Stimulated activated CD8-positive, alpha-beta memory T cell treated with anti-CD3 and anti-CD28 coated beads, Interleukin-12 subunit alpha, Interleukin-12 subunit beta, amount 100 ng/mL, for 24 hours (primary cell): ENCODE measurements around the gene CCNB1.
"Not testable (repeated sequence)": the region's sequence is repeated elsewhere in the genome, so short reads cannot be mapped to it uniquely, and the experiment has no call there.

Experiments used
- DNase-seq: peaks from one replicate; pipeline ENCODE4 v3.0.0-alpha.2; 2020; ENCODE audit errors: extremely low read depth

The CCNB1 gene

DNA sequence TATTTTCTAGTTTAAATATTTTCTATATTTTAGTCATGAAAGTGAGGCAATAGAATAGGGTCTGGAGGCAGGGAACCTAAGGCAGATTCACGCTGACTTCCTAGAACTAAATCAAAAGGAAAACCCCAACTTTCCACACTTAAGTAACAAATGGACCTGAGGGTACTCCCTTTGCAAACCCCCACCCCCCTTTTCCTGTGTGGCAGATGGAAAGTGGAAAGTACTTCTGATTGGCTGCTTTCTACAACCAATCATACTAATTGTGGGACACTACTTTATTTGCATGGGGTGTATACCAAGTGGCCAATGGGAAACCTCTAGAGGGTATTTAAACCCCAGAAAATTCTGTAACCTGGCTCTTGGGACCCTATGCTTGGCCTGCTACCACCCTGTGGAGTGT lies 17.7 kb downstream of the CCNB1 start:
- no peak for DNase-seq

DNA sequence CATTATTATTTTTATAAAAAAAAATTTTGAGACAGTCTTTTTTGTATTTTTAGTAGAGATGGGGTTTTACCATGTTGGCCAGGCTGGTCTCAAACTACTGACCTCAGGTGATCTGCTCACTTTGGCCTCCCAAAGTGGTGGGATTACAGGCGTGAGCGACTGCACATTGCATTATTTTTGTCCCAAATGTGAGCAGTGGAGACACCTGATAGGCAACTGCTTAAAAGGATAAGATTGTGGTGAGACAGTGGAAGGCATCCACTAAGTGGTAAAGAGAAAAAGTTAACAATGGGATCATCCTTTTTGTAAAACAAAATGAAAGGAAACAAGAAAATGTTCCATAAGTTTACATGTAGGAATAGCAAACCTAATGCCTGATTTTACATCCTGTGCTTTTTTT lies 20.4 kb downstream of the CCNB1 start:
- DNase-seq, result no peak

DNA sequence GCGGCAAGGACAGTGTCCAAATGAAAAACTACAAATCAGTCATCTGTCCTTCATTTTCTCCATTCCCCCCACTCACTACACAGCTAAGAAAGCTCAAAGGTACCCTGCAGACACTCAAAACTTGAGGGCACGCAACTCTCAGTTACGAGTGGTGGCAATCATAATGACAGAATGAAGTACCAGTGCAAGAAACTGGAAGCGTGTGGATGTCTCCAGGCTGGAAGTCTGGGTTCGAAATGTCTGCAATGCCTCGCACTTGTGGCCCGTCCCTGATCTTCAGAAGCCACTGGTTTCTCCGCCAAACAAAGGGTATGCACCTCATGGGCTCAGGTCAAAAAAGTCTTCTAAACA lies 21.8 kb downstream of the CCNB1 start:
- no peak for DNase-seq

DNA sequence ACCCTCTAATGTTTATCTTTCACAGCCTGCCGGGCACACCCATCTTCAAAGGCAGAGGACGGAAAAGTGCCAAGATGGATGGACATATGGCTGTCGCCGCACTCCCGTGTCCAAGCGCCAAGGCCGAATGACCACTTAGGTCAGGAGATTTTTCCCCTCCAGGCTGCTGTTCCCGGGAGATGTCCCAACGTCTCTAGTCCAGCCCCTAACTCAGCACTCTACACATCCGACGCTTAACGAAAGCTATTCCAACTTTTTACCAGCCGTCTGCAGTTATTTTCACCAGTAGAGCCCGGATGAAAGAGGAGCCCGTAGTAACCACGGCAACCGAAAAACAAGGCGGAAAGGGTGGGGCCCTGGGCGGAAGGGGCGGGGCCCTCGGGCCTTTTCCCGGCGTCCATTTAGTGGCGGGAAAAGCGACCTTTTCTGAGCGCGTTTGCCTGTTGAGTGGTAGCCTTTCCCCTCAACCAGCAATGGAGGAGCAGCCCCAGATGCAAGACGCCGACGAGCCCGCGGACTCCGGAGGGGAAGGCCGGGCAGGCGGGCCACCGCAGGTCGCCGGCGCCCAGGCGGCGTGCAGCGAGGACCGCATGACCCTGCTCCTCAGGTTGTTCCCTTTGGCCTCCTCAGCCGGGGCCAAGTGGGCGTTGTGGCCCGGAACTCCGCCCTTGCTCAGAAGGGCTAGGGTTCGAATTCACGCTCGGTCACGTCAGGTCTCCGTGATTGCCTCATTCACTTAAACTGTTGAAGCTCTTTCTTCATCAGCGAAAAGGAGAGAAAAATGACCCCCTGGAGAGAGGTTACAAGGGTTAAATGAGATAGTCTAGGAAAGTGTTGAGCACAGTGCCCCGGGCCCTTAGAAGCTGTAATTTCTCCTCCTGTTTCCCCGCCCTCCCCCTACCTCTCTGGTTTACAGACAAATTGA lies 22.5 kb downstream of the CCNB1 start, which contains the start of gene CENPH:
CENPH (plus strand) TSS at position 422 of the 925 bp plus-strand sequence; CDS start at position 474, 52 bp downstream.
- DNase-seq, result peak; percentile 85

DNA sequence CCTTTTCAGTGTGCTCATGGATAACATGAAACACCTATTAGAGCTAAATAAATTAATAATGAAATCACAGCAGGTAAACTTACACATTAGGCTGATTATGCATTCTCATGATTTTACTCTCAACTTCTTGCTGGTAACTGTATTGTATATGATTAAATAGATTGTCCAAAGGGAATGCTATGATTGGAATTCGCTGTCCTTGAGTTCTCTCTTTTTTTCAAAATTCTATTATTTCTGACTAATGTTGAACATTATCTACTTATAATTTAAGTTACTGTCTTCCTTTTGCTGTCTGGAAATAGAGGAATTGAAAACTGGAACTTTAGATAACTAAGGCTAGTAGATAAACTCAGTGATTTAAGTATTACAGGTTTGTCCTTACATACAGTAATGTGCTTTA lies 35.5 kb downstream of the CCNB1 start:
- DNase-seq, result no peak

DNA sequence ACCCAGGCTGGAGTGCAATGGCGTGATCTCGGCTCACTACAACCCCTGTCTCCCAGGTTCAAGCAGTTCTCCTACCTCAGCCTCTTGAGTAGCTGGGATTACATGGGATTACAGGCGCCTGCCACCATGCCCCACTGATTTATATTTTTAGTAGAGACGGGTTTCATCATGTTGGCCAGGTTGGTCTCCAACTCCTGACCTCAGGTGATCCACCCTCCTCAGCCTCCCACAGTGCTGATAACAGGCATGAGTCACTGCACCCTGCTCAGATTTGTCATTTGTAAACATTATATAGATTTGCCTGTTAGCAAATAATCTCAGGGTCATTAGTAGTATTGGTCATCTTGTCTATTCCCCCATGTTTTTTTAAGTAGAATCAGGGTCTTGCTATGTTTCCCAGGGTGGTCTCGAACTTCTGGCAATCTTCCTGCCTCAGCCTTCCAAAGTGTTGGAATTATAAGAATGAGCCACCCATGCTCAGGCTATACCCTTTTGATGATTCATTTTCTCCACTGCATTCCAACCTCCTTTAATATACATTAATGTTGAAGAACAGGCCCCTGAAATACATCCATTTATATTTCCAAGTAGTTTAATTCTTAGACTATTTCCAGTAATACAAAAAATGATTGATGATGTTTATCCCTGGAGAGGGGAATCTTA lies 39.7 kb downstream of the CCNB1 start:
- DNase-seq, result no peak

DNA sequence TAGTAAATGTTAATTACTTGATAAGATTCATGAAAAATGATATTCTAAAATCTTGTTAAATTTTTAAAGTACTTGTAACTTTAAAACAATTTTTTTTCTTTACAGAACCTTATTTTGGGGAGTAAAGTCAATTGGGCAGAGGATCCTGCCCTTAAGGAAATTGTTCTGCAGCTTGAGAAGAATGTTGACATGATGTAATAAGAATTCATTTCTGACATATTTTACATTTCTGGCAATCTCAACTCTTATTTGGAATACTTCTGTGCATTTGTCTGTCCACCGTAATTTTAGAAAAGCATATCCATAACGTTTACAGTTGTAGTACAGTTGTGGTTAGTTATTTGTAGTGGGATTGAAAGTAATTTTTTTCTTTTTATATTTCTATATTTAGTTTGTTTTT lies 42.7 kb downstream of the CCNB1 start:
- no peak for DNase-seq

DNA sequence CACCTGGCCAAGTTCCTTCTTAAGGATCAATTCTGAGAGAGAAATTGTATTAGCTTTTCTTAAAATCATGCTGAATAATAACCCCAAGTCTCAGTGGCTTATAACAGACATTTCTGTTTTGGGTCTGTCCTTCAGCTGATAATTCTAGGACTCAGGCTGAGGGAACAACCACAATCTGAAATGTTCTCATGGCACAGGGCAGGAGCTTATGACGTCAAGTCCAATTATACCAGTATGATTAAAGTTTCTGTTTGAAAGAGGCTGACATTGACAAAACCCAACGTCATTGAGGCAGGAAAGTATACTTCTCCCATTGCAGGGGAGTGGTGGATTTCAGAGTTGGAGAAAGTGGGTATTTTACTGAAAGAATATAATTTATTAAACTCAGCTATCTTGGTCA lies 44.2 kb downstream of the CCNB1 start:
- no peak for DNase-seq

DNA sequence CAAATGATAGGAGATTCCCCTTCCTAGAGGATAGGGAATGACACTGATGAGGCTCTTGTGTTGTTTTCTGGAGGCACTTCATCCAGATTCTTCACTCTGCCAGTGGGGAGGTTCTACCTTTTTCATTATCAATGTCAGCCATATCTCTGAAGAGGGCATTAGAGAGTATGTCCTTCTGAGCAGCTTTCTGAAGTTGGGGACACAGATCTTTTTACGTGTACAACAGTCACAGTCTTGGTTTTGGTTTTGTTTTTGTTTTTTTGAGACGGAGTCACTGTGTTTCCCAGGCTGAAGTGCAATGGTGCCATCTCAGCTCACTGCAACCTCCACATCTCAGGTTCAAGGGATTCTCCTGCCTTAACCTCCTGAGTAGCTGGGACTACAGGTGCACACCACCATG lies 45.1 kb downstream of the CCNB1 start:
- no peak for DNase-seq

DNA sequence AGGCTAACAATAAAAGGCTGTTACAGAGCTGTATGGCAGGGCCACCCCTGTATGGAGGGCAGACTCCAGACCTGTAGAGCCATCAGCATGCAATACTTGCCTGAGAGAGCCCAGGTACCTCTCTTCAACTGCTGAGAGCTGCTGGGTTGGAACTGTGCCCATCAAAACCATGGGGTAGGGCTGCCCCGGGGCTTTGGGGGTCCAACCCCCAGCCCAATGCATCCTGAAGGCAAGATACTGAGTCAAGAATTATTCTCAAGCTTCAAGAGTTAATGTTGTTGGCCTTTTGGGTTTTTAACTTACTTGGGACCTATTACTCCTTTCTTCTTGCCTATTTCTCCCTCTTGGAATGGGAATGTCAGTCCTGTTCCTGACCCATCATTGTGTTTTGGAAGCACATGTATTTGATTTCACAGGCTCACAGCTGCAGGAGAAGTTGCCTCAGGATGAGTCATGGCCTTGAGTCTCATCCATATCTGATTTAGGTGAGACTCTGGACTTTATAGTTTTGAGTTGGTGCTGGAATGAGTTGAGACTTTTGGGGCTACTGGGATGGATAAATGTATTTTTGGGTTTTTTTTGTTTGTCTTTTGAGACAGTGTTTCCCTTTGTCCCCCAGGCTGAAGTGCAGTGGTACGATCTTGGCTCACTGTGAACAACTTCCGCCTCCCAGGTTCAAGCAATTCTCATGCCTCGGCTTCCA lies 46.7 kb downstream of the CCNB1 start:
- DNase-seq, result no peak

DNA sequence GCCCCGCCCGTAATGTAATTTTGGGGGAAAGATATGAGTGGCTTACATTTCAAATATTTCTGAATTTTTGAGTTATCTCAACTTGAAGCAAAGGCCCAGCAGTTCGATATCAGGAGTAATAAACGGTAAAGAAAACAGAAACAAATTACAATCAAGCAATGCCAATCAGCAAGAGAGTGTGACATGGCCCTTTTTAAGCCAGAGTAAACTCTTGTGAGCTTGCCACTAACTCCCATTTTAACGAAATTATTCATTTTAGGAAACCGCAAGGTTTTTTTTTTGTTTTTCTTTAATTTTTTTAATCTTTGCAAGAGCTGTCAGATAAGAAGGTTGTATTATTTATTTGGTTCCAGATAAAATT lies 50.2 kb downstream of the CCNB1 start:
- DNase-seq, result no peak

DNA sequence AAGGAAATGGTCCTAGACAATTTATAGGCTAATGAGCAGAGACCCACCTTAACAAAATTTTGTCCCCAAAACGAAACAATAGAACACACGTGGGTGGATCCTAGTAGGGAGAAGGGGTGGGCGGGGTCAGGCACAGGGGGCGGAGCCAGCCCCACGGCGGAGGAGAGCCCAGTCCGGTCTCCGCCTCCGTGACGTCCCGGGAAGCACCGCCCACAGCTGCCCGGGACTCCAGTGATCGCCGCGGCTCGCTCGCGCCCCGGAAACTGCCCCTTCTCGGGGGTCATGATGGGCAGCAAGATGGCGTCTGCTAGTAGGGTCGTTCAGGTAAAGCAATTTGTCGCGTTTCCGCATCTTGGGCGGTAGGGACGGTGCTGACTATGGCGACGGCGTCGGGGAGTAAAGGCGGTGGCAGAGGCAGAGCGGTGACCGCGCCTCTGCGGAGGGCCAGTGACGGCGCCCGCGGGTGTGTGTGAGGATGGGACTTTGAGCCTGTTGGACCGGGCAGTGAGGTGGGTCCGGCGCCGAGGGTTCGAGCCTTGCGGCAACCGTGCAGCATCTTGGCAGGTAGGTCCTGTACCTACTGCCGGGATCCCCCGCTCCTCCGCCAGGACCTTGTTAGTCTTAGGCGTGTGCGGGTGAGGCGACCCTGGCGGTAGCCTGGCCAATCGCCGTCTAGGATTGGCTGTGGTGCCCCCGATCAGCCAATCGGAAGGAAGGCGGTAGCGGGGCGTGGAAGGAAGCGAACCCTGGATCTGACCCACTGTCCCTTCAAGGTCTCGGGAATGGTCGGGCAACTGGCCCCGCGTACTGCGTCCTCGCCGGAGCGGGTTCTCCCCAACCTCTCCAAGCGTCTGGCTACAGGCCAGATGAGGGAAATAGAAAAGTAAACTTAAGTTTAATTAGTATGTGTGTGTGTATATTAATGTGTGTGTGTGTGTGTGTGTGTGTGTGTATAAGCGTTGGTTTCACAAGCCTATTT lies 50.9 kb downstream of the CCNB1 start:
- peak; percentile 89 for DNase-seq

DNA sequence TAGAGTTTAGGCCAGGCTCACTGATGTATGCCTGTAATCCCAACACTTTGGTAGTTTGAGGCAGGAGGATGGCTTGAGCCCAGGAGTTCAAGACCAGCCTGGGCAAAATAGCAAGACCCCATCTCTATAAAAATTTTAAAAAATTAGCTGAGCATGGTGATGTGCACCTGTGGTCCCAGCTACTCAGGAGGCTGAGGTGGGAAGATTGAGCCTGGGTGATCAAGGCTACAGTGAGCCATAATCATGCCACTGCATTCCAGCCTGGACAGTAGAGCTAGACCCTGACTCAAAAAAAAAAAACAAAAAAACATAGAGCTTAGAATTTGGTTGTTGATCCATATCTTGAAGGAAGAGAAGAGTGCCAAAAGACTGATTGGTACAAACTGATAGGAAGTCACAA lies 53.0 kb downstream of the CCNB1 start:
- no peak for DNase-seq

DNA sequence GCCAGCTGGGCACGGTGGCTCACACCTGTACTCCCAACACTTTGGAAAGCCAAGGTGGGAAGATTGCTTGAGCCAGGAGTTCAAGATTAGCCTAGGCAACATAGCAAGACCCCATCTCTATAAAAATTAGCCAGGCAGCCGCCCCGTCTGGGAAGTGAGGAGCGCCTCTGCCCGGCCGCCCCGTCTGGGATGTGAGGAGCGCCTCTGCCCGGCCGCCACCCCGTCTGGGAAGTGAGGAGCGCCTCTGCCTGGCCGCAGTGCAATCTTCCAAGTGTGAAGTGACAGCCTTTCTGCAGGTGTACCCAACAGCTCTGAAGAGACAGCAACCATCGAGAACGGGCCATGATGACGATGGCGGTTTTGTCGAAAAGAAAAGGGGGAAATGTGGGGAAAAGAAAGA lies 53.4 kb downstream of the CCNB1 start:
- DNase-seq, result not testable (repeated sequence)

DNA sequence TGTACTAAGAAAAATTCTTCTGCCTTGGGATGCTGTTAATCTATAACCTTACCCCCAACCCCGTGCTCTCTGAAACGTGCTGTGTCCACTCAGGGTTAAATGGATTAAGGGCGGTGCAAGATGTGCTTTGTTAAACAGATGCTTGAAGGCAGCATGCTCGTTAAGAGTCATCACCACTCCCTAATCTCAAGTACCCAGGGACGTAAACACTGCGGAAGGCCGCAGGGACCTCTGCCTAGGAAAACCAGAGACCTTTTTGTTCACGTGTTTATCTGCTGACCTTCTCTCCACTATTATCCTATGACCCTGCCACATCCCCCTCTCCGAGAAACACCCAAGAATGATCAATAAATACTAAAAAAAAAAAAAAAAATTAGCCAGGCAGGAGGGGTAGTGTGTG lies 53.9 kb downstream of the CCNB1 start:
- not testable (repeated sequence) for DNase-seq

DNA sequence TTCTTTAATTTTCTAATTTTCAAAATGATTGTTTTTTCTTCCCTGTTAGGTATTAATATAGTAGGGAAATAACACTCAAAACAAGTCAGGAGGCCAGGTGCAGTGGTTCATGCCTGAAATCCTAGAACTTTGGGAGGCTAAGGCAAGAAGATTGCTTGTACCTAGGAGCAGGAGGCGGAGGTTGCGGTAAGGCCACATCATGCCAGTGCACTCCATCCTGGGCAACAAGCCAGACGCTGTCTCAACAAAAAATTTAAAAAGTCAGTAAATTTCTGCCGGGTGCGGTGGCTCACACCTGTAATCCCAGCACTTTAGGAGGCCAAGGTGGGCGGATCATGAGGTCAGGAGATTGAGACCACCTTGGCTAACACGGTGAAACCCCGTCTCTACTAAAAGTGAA lies 57.6 kb downstream of the CCNB1 start:
- DNase-seq, result no peak

DNA sequence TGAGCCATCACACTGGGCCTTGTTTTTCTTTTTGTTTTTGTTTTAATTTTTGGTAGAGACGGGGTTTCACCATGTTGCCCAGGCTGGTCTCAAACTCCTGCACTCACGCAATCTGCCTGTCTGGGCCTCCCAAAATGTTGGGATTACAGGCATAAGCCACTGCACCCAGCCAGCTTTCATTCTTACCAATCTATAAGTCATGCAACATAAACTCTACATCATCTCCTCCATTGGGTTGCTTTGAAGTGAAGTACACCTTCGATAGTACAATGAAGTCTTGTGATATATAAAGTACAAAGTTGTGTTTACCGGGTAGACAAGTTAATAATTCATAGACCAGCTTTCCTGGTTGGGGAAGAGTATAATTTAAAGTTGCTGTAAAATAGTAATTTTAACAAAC lies 58.9 kb downstream of the CCNB1 start:
- no peak for DNase-seq
